Suprapubic skin (tissue), 4 donors: ENCODE measurements around the gene FOXN1. TPM values are rescaled to one million over a fixed set of nuclear protein-coding genes. Genes with fewer than 3 reads are reported as not detected.

Source experiments
- DNase-seq, 2 donors: peaks; one replicate each; pipeline ENCODE4 v3.0.0-alpha.2; 2019; ENCODE audit warnings: low spot score in 2 of 2
- H3K27ac ChIP-seq: fragments of 200-600 bp; sonication (generic); one replicate; pipeline ENCODE4 v1.5.1; 2019
- H3K27me3 ChIP-seq: fragments of 200-600 bp; sonication (generic); one replicate; pipeline ENCODE4 v1.5.1; 2019
- H3K36me3 ChIP-seq: fragments of 200-600 bp; sonication (generic); one replicate; pipeline ENCODE4 v1.5.1; 2019
- H3K4me1 ChIP-seq: fragments of 200-600 bp; sonication (generic); one replicate; pipeline ENCODE4 v1.5.1; 2019
- H3K4me3 ChIP-seq: fragments of 200-600 bp; sonication (generic); one replicate; pipeline ENCODE4 v1.5.1; 2019; ENCODE audit warnings: mild to moderate bottlenecking
- H3K9me3 ChIP-seq: fragments of 200-600 bp; sonication (generic); one replicate; pipeline ENCODE4 v1.5.1; 2019
- EP300 ChIP-seq: sonication (generic); formaldehyde crosslinking; IDR thresholded peaks from one replicate; pipeline ENCODE4 v1.6.1; 2017; ENCODE audit warnings: antibody characterized with exemption
- POLR2A ChIP-seq, 2 donors: fragments of 450-650 bp; IDR thresholded peaks; one replicate each; pipeline ENCODE4 v1.6.1; 2017; ENCODE audit warnings: antibody characterized with exemption in 2 of 2, mild to moderate bottlenecking in 2 of 2, moderate library complexity in 2 of 2
- POLR2AphosphoS5 ChIP-seq, 3 donors: sonication (generic); formaldehyde crosslinking; IDR thresholded peaks; one replicate each; pipeline ENCODE4 v1.6.1; 2017; ENCODE audit warnings: antibody characterized with exemption in 3 of 3
- WGBS: methylation state at CpG from one replicate; pipeline ENCODE4 v1.1.5; 2018; 5-methylcytosine and 5-hydroxymethylcytosine counted together
- total RNA-seq, 4 donors: library from RNA; depleted of rRNA; stranded (reverse); fragments of >200 nt; gene quantifications; one replicate each; pipeline ENCODE4 v1.1.0, GENCODE V29; 2016
- TF ChIP-seq, protein P1 (sequence below), 2 donors: fragments of 200-600 bp in 1 of 2; fragments of 450-650 bp in 1 of 2; sonication (generic) in 1 of 2; IDR thresholded peaks; one replicate each; pipeline ENCODE4 v1.5.1; 2016 to 2019; ENCODE audit warnings: antibody characterized with exemption in 2 of 2, mild to moderate bottlenecking in 1 of 2, moderate library complexity in 1 of 2

FOXN1 gene
- total RNA-seq, 4 donors from 2014 or later = 37.4 to 48.3 (median 38.3) TPM

- peak overlapping the region; percentile 39 for H3K4me3 ChIP-seq
- peak overlapping the region; percentile 79 for H3K27ac ChIP-seq
- peaks cover 15% of the 10 kb centered on the region for H3K27me3 ChIP-seq
- peaks cover 41% of the 10 kb centered on the region for H3K4me1 ChIP-seq
- no peaks in the 10 kb centered on the region for H3K9me3 ChIP-seq
- 73% methylated on average over 8 of the region's 14 CpGs for WGBS
- no peaks in the 10 kb centered on the region for H3K36me3 ChIP-seq
- TF ChIP-seq, protein P1, sequence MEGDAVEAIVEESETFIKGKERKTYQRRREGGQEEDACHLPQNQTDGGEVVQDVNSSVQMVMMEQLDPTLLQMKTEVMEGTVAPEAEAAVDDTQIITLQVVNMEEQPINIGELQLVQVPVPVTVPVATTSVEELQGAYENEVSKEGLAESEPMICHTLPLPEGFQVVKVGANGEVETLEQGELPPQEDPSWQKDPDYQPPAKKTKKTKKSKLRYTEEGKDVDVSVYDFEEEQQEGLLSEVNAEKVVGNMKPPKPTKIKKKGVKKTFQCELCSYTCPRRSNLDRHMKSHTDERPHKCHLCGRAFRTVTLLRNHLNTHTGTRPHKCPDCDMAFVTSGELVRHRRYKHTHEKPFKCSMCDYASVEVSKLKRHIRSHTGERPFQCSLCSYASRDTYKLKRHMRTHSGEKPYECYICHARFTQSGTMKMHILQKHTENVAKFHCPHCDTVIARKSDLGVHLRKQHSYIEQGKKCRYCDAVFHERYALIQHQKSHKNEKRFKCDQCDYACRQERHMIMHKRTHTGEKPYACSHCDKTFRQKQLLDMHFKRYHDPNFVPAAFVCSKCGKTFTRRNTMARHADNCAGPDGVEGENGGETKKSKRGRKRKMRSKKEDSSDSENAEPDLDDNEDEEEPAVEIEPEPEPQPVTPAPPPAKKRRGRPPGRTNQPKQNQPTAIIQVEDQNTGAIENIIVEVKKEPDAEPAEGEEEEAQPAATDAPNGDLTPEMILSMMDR (IDR thresholded peaks at IDR 0.05) = no peak
- TF ChIP-seq POLR2A (IDR thresholded peaks at IDR 0.05) = no peak
- no peak for DNase-seq
These were observed 777 bp downstream of the FOXN1 start for GRCh38 chr17:28506763-28507487.

DNA sequence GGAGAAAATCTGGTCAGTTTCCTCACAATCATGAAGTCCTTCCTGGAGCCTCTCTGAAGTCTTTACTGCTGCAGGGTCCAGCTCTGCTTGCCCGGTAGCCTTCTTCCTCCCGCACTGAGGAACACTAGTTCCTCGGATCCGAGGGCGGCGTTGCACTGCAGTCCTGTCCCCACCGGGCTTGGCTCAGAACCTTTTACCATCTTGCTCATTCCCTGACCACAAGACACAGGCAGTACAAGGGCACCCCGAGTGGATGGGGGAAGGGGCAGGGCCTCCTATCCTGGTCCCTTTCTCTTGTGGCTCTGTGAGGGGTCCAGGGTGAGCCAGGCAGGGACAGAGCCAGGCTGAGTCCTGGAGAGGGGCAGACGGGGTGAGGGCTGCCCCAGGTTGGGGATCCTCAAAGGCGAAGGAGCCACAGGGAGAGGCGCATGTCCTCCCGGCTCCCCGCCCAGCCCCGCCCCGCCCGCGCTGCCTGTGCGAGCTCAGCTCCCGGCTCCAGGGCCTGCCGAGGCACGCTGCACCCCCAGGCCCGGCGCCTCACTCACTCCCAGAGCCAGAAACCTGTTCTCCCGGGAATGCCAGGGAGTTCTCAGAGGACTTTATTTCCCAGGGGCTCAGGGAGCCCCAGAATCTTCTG, 1.5 kb downstream of the FOXN1 start:
- Histone ChIP-seq H3K4me1 (peaks cover 36% of the 10 kb centered on the region), H3K9me3 (no peaks in the 10 kb centered on the region), H3K27ac (peak overlapping the region; percentile 79), H3K27me3 (peaks cover 15% of the 10 kb centered on the region), H3K4me3 (peak overlapping the region; percentile 39), H3K36me3 (no peaks in the 10 kb centered on the region)
- DNase-seq = no peak
- WGBS = 34% methylated on average over 8 of the region's 24 CpGs
- no peak for TF ChIP-seq POLR2A (IDR thresholded peaks at IDR 0.05)
- TF ChIP-seq EP300 = no peak
- TF ChIP-seq POLR2AphosphoS5 (IDR thresholded peaks at IDR 0.05) = no peak
- TF ChIP-seq, protein P1 (IDR thresholded peaks at IDR 0.05) = no peak

DNA sequence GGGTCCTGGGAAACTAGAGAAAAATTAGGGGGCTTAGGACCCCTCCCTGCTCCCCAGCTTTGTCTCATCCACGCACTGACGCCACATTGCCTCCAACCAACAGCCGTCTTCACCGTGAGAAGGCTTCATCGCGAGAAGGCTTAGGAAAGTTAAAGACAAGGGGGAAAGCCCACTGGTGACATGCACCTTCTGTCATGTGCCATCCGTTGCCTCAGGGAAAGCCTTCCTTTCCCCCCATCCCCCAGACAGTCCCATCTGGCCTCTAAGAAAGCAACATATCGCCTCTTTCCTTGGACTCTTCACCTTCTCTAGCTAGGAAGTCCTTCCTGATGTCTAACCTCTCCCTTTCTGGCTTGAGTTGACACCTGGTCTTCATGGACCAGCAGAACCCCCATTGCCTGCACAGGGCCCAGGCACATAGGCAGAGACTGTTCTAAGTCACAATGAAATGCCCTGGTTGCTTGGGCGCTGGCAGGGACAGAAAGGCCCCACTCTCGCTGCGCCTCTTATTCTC, 2.1 kb downstream of the FOXN1 start:
- Histone ChIP-seq H3K4me3 (peak overlapping the region; percentile 39), H3K27me3 (peaks cover 15% of the 10 kb centered on the region), H3K36me3 (no peaks in the 10 kb centered on the region), H3K9me3 (no peaks in the 10 kb centered on the region), H3K27ac (peak overlapping the region; percentile 79), H3K4me1 (peaks cover 36% of the 10 kb centered on the region)
- 52% methylated on average over 10 of the region's 11 CpGs for WGBS
- TF ChIP-seq POLR2AphosphoS5 (IDR thresholded peaks at IDR 0.05) = no peak
- TF ChIP-seq EP300 = no peak
- TF ChIP-seq, protein P1 (IDR thresholded peaks at IDR 0.05) = no peak
- no peak for TF ChIP-seq POLR2A (IDR thresholded peaks at IDR 0.05)
- no peak for DNase-seq

GRCh38 chr17:28509789-28510188, 3.6 kb downstream of the FOXN1 start:
- peaks cover 51% of the 10 kb centered on the region for H3K4me1 ChIP-seq
- no peak for DNase-seq
- no peak overlapping the region for H3K27ac ChIP-seq
- H3K27me3 ChIP-seq = peaks cover 19% of the 10 kb centered on the region
- H3K4me3 ChIP-seq = no peak overlapping the region
- TF ChIP-seq, protein P1 (IDR thresholded peaks at IDR 0.05) = no peak
- no peak for TF ChIP-seq POLR2A (IDR thresholded peaks at IDR 0.05)
- no peak for TF ChIP-seq EP300
- TF ChIP-seq POLR2AphosphoS5 (IDR thresholded peaks at IDR 0.05) = no peak
- no peaks in the 10 kb centered on the region for H3K36me3 ChIP-seq
- no peaks in the 10 kb centered on the region for H3K9me3 ChIP-seq
- WGBS = 66% methylated on average over 7 of the region's 7 CpGs

DNA sequence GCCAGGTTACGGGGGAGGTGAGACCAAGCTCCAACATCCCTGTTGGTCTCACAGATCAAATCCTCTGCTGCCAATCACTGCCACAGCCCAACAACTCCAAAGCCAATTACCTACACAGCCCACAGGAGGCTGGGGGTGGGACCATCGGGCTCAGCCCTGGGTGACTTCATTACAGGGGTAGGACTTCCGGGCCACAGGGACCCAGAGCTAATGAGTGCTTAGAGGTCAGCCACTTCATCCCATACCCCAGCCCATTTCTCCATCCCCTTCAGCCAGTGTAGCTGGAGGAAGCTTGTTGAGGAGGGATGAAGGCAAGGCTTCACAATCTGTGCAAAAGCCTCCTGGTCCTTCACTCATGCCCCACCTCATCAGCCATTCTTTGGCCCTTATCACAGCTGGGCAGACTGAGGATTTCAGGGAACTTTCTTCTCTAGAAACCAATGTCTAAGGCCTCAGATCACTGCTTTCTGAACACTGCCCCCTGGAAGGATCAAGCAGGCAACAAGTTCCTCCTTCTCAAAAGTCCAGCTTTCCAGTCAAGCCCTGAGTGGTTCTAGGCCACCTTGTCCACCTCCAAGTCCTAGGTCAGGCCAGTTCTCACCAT, 5.8 kb downstream of the FOXN1 start:
- Histone ChIP-seq H3K27me3 (peaks cover 15% of the 10 kb centered on the region), H3K27ac (no peak overlapping the region), H3K9me3 (no peaks in the 10 kb centered on the region), H3K4me1 (peaks cover 41% of the 10 kb centered on the region), H3K36me3 (no peaks in the 10 kb centered on the region), H3K4me3 (no peak overlapping the region)
- DNase-seq = no peak
- WGBS = 96% methylated on average over 2 of the region's 3 CpGs
- no peak for TF ChIP-seq POLR2A (IDR thresholded peaks at IDR 0.05)
